Panc1 (cell line): ENCODE measurements around the gene FBXO22. TPM values are rescaled to one million over a fixed set of nuclear protein-coding genes. Genes with fewer than 3 reads are reported as not detected.

ENCODE experiments used
- ATAC-seq: fragments of 200-7000 bp; cut with Tn5 transposase; 2 replicates; pipeline ENCODE4 v1.9.1; 2020; ENCODE audit warnings: mild to moderate bottlenecking, moderate library complexity
- BruUV-seq: library from RNA; stranded (reverse); fragments of 400-500 nt; replicated peaks from 2 replicates; lab custom pipeline; 2021; lab: Mats Ljungman, UMichigan
- CTCF ChIA-PET: fragments of 300-600 bp; sonication (Branson Sonifier 250); formaldehyde crosslinking; loops from one replicate; lab custom pipeline; 2022; ENCODE audit warnings: antibody characterized with exemption; lab: Charles Lee
- POLR2A ChIA-PET: fragments of 300-600 bp; sonication (Branson Sonifier 250); formaldehyde crosslinking; loops from one replicate; lab custom pipeline; 2022; ENCODE audit warnings: antibody characterized with exemption; lab: Charles Lee
- DNase-seq: peaks from one replicate; pipeline ENCODE4 v3.0.0-alpha.2; 2010; ENCODE audit warnings: low read depth, low spot score
- H3K27ac ChIP-seq: 2 replicates; pipeline ENCODE4 v1.5.1; 2011; ENCODE audit warnings: mild to moderate bottlenecking, low read length, inconsistent platforms
- H3K27me3 ChIP-seq: fragments of 200-500 bp; sonication (Bioruptor generic); 2 replicates; pipeline ENCODE4 v1.6.0; 2014; ENCODE audit warnings: low read length, inconsistent platforms; ENCODE audit not compliant: control insufficient read depth, insufficient read depth
- H3K36me3 ChIP-seq: fragments of 200-500 bp; sonication (Bioruptor generic); 2 replicates; pipeline ENCODE4 v1.5.1; 2014; ENCODE audit warnings: inconsistent platforms, mild to moderate bottlenecking, low read length, moderate library complexity; ENCODE audit not compliant: control insufficient read depth, insufficient read depth
- H3K4me1 ChIP-seq: 2 replicates; pipeline ENCODE4 v1.5.1; 2011; ENCODE audit warnings: inconsistent platforms, mild to moderate bottlenecking, low read length, moderate library complexity; ENCODE audit not compliant: control insufficient read depth, insufficient read depth
- H3K4me3 ChIP-seq, 2 experiments: 2 replicates each; pipeline ENCODE4 v1.5.1; 2011 to 2012; ENCODE audit warnings: low read depth in 2 of 2, low read length in 2 of 2, mild to moderate bottlenecking in 2 of 2, inconsistent platforms in 1 of 2, moderate library complexity in 1 of 2
- H3K9me3 ChIP-seq: fragments of 200-500 bp; sonication (Bioruptor generic); 2 replicates; pipeline ENCODE4 v1.5.1; 2014; ENCODE audit warnings: low read depth, mild to moderate bottlenecking, inconsistent platforms, low read length, moderate library complexity; ENCODE audit not compliant: control insufficient read depth, insufficient read depth
- CTCF ChIP-seq: fragments of 450-650 bp; IDR thresholded peaks from 2 replicates; pipeline ENCODE4 v1.5.1; 2017; ENCODE audit warnings: mild to moderate bottlenecking
- POLR2AphosphoS5 ChIP-seq: IDR thresholded peaks from 2 replicates; pipeline ENCODE4 v1.6.1; 2012; ENCODE audit warnings: mild to moderate bottlenecking, low read depth, low read length, moderate library complexity
- REST ChIP-seq, 2 experiments: IDR thresholded peaks; 2 replicates each; pipeline ENCODE4 v1.6.1; 2011 to 2012; ENCODE audit warnings: low read depth in 2 of 2, control low read depth in 1 of 2, low read length in 1 of 2, mild to moderate bottlenecking in 1 of 2, moderate library complexity in 1 of 2; ENCODE audit not compliant: insufficient read depth in 1 of 2
- SIN3A ChIP-seq: IDR thresholded peaks from 2 replicates; pipeline ENCODE4 v1.6.1; 2012; ENCODE audit warnings: low read depth, mild to moderate bottlenecking, low read length, moderate library complexity, borderline replicate concordance; ENCODE audit not compliant: insufficient read depth
- TCF7L2 ChIP-seq: IDR thresholded peaks from 2 replicates; pipeline ENCODE4 v1.6.1; 2011; ENCODE audit warnings: mild to moderate bottlenecking, low read depth, low read length, inconsistent platforms
- in situ Hi-C: cut with HindIII; loops from 2 replicates; pipeline ENCODE4 v1.10.0; 2016; ENCODE audit warnings: low sequenced_read_pairs, low pct_unique_long_range_greater_than_20kb
- intact Hi-C: fragments of 100-400 bp; cut with micrococcal nuclease; formaldehyde crosslinking; loops from one replicate; pipeline ENCODE4 v1.10.0; 2022; ENCODE audit not compliant: unreplicated experiment
- total RNA-seq: library from RNA; stranded (reverse); gene quantifications from one replicate; pipeline ENCODE4 v1.2.1, GENCODE V29; 2021; ENCODE audit not compliant: unreplicated experiment

The FBXO22 gene
- total RNA-seq, 1 experiment from 2014 or later = 65.9 TPM

- intact Hi-C loops = loop anchor here (10.0 kb wide), 1 partner anchor 110 kb away; no protein-coding TSS in a partner anchor
These were observed 20.9 kb downstream of the FBXO22 start for GRCh38 chr15:75924576-75924975.

GRCh38 chr15:75925440-75925839, 21.8 kb downstream of the FBXO22 start:
- Histone ChIP-seq H3K4me3 (no peak overlapping the region), H3K27me3 (no peaks in the 10 kb centered on the region), H3K9me3 (no peaks in the 10 kb centered on the region), H3K36me3 (peaks cover 11% of the 10 kb centered on the region), H3K27ac (no peak overlapping the region), H3K4me1 (no peaks in the 10 kb centered on the region)
- ATAC-seq = no peak
- intact Hi-C loops = loop anchor here (10.0 kb wide), 1 partner anchor 111 kb away; no protein-coding TSS in a partner anchor
- no peak for TF ChIP-seq REST (IDR thresholded peaks at IDR 0.05; ENCODE audit: insufficient read depth in 1 of 2, low read depth in 2 of 2, low read length in 1 of 2)
- no peak for TF ChIP-seq SIN3A
- TF ChIP-seq POLR2AphosphoS5 = no peak
- no peak for TF ChIP-seq CTCF
- TF ChIP-seq TCF7L2 = no peak
- no peak for DNase-seq
- in situ Hi-C loops = no loop called here
- CTCF ChIA-PET = no interaction called here
- BruUV-seq = no TSS peak
- POLR2A ChIA-PET = interaction anchor here (1.2 kb wide), 1 partner anchor 9 kb away, joined by 5 read pairs; no protein-coding TSS in a partner anchor

More at GRCh38 chr15:75924576-75924975, 20.9 kb downstream of the FBXO22 start:
- Histone ChIP-seq H3K9me3 (no peaks in the 10 kb centered on the region), H3K27ac (no peak overlapping the region), H3K36me3 (0 out of 2 replicates have a peak, but pooled peaks cover 3% of the 10 kb centered on the region), H3K4me1 (no peaks in the 10 kb centered on the region), H3K4me3 (no peak overlapping the region), H3K27me3 (no peaks in the 10 kb centered on the region)
- in situ Hi-C loops = no loop called here
- CTCF ChIA-PET = no interaction called here
- no peak for ATAC-seq
- BruUV-seq = no TSS peak
- POLR2A ChIA-PET = interaction anchor here (0.6 to 1.2 kb wide), 4 partner anchors 10 to 178 kb away, joined by 3 to 12 read pairs (median 5); no protein-coding TSS in a partner anchor
- no peak for TF ChIP-seq POLR2AphosphoS5
- TF ChIP-seq TCF7L2 = no peak
- TF ChIP-seq REST (IDR thresholded peaks at IDR 0.05; ENCODE audit: insufficient read depth in 1 of 2, low read depth in 2 of 2, low read length in 1 of 2) = no peak
- TF ChIP-seq SIN3A = no peak
- TF ChIP-seq CTCF = no peak
- DNase-seq = no peak
